SU-DHL-6 (cell line): Measurements from ENCODE around the gene NCOA5.

ENCODE experiments used
- H2AFZ ChIP-seq: fragments of 200-600 bp; sonication (generic); 2 replicates; pipeline ENCODE4 v1.6.1; 2014; ENCODE audit warnings: low read depth, mild to moderate bottlenecking, moderate library complexity, mixed read lengths, antibody characterized with exemption, low read length; ENCODE audit not compliant: severe bottlenecking
- H3F3A ChIP-seq: fragments of 200-600 bp; shearing (Covaris generic); 2 replicates; pipeline ENCODE4 v1.6.0; 2016; ENCODE audit warnings: antibody characterized with exemption, mild to moderate bottlenecking; ENCODE audit not compliant: insufficient read depth
- H3K27ac ChIP-seq: fragments of 200-600 bp; sonication (generic); 2 replicates; pipeline ENCODE4 v1.5.1; 2016; ENCODE audit warnings: low read depth, mild to moderate bottlenecking, low read length, moderate library complexity, mixed read lengths
- H3K27me3 ChIP-seq: fragments of 200-600 bp; sonication (generic), shearing (Covaris generic); 2 replicates; pipeline ENCODE4 v1.6.0; 2014; ENCODE audit warnings: mild to moderate bottlenecking, low read length
- H3K36me3 ChIP-seq: fragments of 200-600 bp; sonication (generic); 2 replicates; pipeline ENCODE4 v1.6.1; 2014; ENCODE audit warnings: mild to moderate bottlenecking, low read length, mixed read lengths
- H3K4me2 ChIP-seq: fragments of 300-600, 200-600 bp; shearing (Covaris generic), sonication (generic); 2 replicates; pipeline ENCODE4 v1.6.0; 2014; ENCODE audit warnings: low read length, low read depth, mild to moderate bottlenecking; ENCODE audit not compliant: poor library complexity, severe bottlenecking
- H3K4me3 ChIP-seq: fragments of 200-600 bp; sonication (generic); 2 replicates; pipeline ENCODE4 v1.5.1; 2014; ENCODE audit warnings: antibody characterized with exemption, low read length, mild to moderate bottlenecking, mixed read lengths; ENCODE audit not compliant: insufficient read depth, poor library complexity, severe bottlenecking
- H3K79me2 ChIP-seq: fragments of 200-600 bp; sonication (generic); 2 replicates; pipeline ENCODE4 v1.6.1; 2014; ENCODE audit warnings: mild to moderate bottlenecking, low read length, moderate library complexity; ENCODE audit not compliant: insufficient read depth
- H3K9ac ChIP-seq: fragments of 200-600 bp; sonication (generic); 2 replicates; pipeline ENCODE4 v1.7.0; 2014; ENCODE audit warnings: mild to moderate bottlenecking, low read length
- H3K9me2 ChIP-seq: fragments of 200-600 bp; sonication (generic); replicated peaks from 2 replicates; pipeline ENCODE4 v1.6.1; 2014; ENCODE audit warnings: low read length; ENCODE audit not compliant: insufficient read depth
- H3K9me3 ChIP-seq: fragments of 200-600 bp; sonication (generic); 2 replicates; pipeline ENCODE4 v1.6.1; 2014; ENCODE audit warnings: low read length, mixed read lengths; ENCODE audit not compliant: insufficient read depth
- H4K20me1 ChIP-seq: fragments of 200-600 bp; sonication (generic); 2 replicates; pipeline ENCODE4 v1.6.1; 2014; ENCODE audit warnings: low read depth, mild to moderate bottlenecking, antibody characterized with exemption, low read length, moderate library complexity, mixed read lengths
- CTCF ChIP-seq: fragments of 200-600 bp; sonication (generic); IDR thresholded peaks from one replicate; pipeline ENCODE4 v1.5.1; 2017; ENCODE audit warnings: antibody characterized with exemption, mild to moderate bottlenecking, low read length, moderate library complexity; ENCODE audit not compliant: insufficient read depth, poor library complexity, severe bottlenecking
- EZH2phosphoT487 ChIP-seq: fragments of 200-600 bp; sonication (generic), shearing (Covaris generic); conservative IDR thresholded peaks from 2 replicates; pipeline ENCODE4 v1.6.1; 2018; ENCODE audit warnings: mild to moderate bottlenecking, antibody characterized with exemption, low read length, moderate library complexity, mixed read lengths

The NCOA5 gene

GRCh38 chr20:46132705-46133120, 43.0 kb upstream of the NCOA5 start:
- Histone ChIP-seq H3K4me2 (no peak overlapping the region), H3F3A (no peaks in the 10 kb centered on the region), H2AFZ (no peak overlapping the region), H4K20me1 (no peaks in the 10 kb centered on the region), H3K4me3 (no peak overlapping the region), H3K27ac (no peak overlapping the region), H3K9me2 (no peaks in the 10 kb centered on the region), H3K9me3 (no peaks in the 10 kb centered on the region), H3K9ac (no peak overlapping the region), H3K27me3 (no peaks in the 10 kb centered on the region), H3K79me2 (no peaks in the 10 kb centered on the region), H3K36me3 (no peaks in the 10 kb centered on the region)
- TF ChIP-seq CTCF, result peak; percentile 76
- no peak for TF ChIP-seq EZH2phosphoT487

- no peaks in the 10 kb centered on the region for H3K79me2 ChIP-seq
- no peak overlapping the region for H2AFZ ChIP-seq
- H3K9me3 ChIP-seq, result no peaks in the 10 kb centered on the region
- no peaks in the 10 kb centered on the region for H3F3A ChIP-seq
- no peaks in the 10 kb centered on the region for H4K20me1 ChIP-seq
- H3K9me2 ChIP-seq, result no peaks in the 10 kb centered on the region
- no peaks in the 10 kb centered on the region for H3K36me3 ChIP-seq
- no peak overlapping the region for H3K9ac ChIP-seq
- TF ChIP-seq EZH2phosphoT487, result no peak
- TF ChIP-seq CTCF, result no peak
- H3K4me2 ChIP-seq, result no peak overlapping the region
- no peaks in the 10 kb centered on the region for H3K27me3 ChIP-seq
- no peak overlapping the region for H3K4me3 ChIP-seq
- H3K27ac ChIP-seq, result no peak overlapping the region
These were observed 41.6 kb upstream of the NCOA5 start for GRCh38 chr20:46131396-46131795.

- Histone ChIP-seq H3K9me3 (no peaks in the 10 kb centered on the region), H2AFZ (no peak overlapping the region), H3K4me3 (no peak overlapping the region), H3K27me3 (no peaks in the 10 kb centered on the region), H3K9me2 (no peaks in the 10 kb centered on the region), H3K79me2 (no peaks in the 10 kb centered on the region), H3K36me3 (no peaks in the 10 kb centered on the region), H3K4me2 (no peak overlapping the region), H3K27ac (no peak overlapping the region), H3F3A (no peaks in the 10 kb centered on the region), H4K20me1 (no peaks in the 10 kb centered on the region), H3K9ac (no peak overlapping the region)
- TF ChIP-seq CTCF, result no peak
- no peak for TF ChIP-seq EZH2phosphoT487
These were observed 40.8 kb upstream of the NCOA5 start for GRCh38 chr20:46130534-46130933.
